Vagina (tissue), 2 donors: ENCODE results near the gene SACM1L. TPM values are rescaled to one million over a fixed set of nuclear protein-coding genes. Genes with fewer than 3 reads are reported as not detected.

Experiments
- DNase-seq, 2 donors: peaks; one replicate each; pipeline ENCODE4 v3.0.0-alpha.2; 2017; ENCODE audit errors: extremely low spot score in 2 of 2
- H3K27ac ChIP-seq: fragments of 200-600 bp; sonication (generic); one replicate; pipeline ENCODE4 v1.5.1; 2019
- H3K27me3 ChIP-seq: fragments of 200-600 bp; sonication (generic); one replicate; pipeline ENCODE4 v1.5.1; 2019
- H3K36me3 ChIP-seq, 2 donors: fragments of 200-600 bp; sonication (generic); one replicate each; pipeline ENCODE4 v1.5.1; 2017 to 2019
- H3K4me1 ChIP-seq: fragments of 200-600 bp; sonication (generic); one replicate; pipeline ENCODE4 v1.5.1; 2019
- H3K4me3 ChIP-seq, 2 donors: fragments of 200-600 bp; sonication (generic); 1 replicate in 1 of 2; 2 replicates in 1 of 2; pipeline ENCODE4 v1.5.1; 2016 to 2019
- H3K9me3 ChIP-seq: fragments of 200-600 bp; sonication (generic); one replicate; pipeline ENCODE4 v1.5.1; 2019
- CTCF ChIP-seq, 3 experiments: fragments of 450-650 bp in 2 of 3; fragments of 200-600 bp in 1 of 3; sonication (generic) in 1 of 3; IDR thresholded peaks; one replicate each; pipeline ENCODE4 v1.5.1; 2017 to 2019; ENCODE audit warnings: antibody characterized with exemption in 3 of 3, mild to moderate bottlenecking in 2 of 3, moderate library complexity in 2 of 3
- POLR2A ChIP-seq, 2 donors: fragments of 450-650 bp; IDR thresholded peaks; one replicate each; pipeline ENCODE4 v1.6.1; 2017; ENCODE audit warnings: antibody characterized with exemption in 2 of 2, mild to moderate bottlenecking in 2 of 2, moderate library complexity in 2 of 2
- POLR2AphosphoS5 ChIP-seq, 2 donors: sonication (generic); formaldehyde crosslinking; IDR thresholded peaks; one replicate each; pipeline ENCODE4 v1.9.0; 2017; ENCODE audit warnings: antibody characterized with exemption in 2 of 2, mild to moderate bottlenecking in 2 of 2, low read depth in 1 of 2; ENCODE audit not compliant: insufficient read depth in 1 of 2
- intact Hi-C: fragments of 100-400 bp; cut with DNase I; formaldehyde crosslinking; loops from one replicate; pipeline ENCODE4 v1.15.1; 2023
- total RNA-seq: library from RNA; depleted of rRNA; stranded (reverse); fragments of >200 nt; gene quantifications from one replicate; pipeline ENCODE4 v1.2.3, GENCODE V29; 2016

Gene SACM1L
- total RNA-seq, 1 donor from 2014 or later: 32.7 TPM

GRCh38 chr3:45777746-45778386, 88.7 kb downstream of the SACM1L start:
- no peak for TF ChIP-seq POLR2AphosphoS5 (IDR thresholded peaks at IDR 0.05; ENCODE audit: insufficient read depth in 1 of 2, low read depth in 1 of 2)
- no peak for TF ChIP-seq CTCF (IDR thresholded peaks at IDR 0.05)
- no peak for TF ChIP-seq POLR2A (IDR thresholded peaks at IDR 0.05)

GRCh38 chr3:45778761-45779201, 89.6 kb downstream of the SACM1L start:
- H3K9me3 ChIP-seq: no peaks in the 10 kb centered on the region
- TF ChIP-seq POLR2AphosphoS5 (IDR thresholded peaks at IDR 0.05; ENCODE audit: insufficient read depth in 1 of 2, low read depth in 1 of 2): no peak
- TF ChIP-seq POLR2A (IDR thresholded peaks at IDR 0.05): no peak
- no peak for TF ChIP-seq CTCF (IDR thresholded peaks at IDR 0.05)
- H3K36me3 ChIP-seq: no peaks in the 10 kb centered on the region
- H3K27me3 ChIP-seq: no peaks in the 10 kb centered on the region
- H3K4me1 ChIP-seq: no peaks in the 10 kb centered on the region
- H3K27ac ChIP-seq: no peak overlapping the region
- no peak overlapping the region for H3K4me3 ChIP-seq
- intact Hi-C loops: no loop called here
- DNase-seq: peak in 1 of 2 donors; percentile 82

More at GRCh38 chr3:45777746-45778386, 88.7 kb downstream of the SACM1L start:
- no peaks in the 10 kb centered on the region for H3K27me3 ChIP-seq
- H3K4me3 ChIP-seq: no peak overlapping the region
- intact Hi-C loops: no loop called here
- H3K4me1 ChIP-seq: no peaks in the 10 kb centered on the region
- peak in 1 of 2 donors; percentile 88 for DNase-seq
- no peaks in the 10 kb centered on the region for H3K9me3 ChIP-seq
- no peak overlapping the region for H3K27ac ChIP-seq
- H3K36me3 ChIP-seq: no peaks in the 10 kb centered on the region

- intact Hi-C loops: no loop called here
- H3K9me3 ChIP-seq: no peaks in the 10 kb centered on the region
- peak in 1 of 2 donors; percentile 91 for DNase-seq
Observed at GRCh38 chr3:45779746-45780735, 90.8 kb downstream of the SACM1L start.

GRCh38 chr3:45781271-45781670, 92.1 kb downstream of the SACM1L start:
- H3K4me3 ChIP-seq: no peak overlapping the region
- no peaks in the 10 kb centered on the region for H3K9me3 ChIP-seq
- no peaks in the 10 kb centered on the region for H3K36me3 ChIP-seq
- intact Hi-C loops: no loop called here
- DNase-seq: peak; percentile 22 to 85
- no peaks in the 10 kb centered on the region for H3K4me1 ChIP-seq
- TF ChIP-seq CTCF (IDR thresholded peaks at IDR 0.05) (no peak), POLR2AphosphoS5 (IDR thresholded peaks at IDR 0.05; ENCODE audit: insufficient read depth in 1 of 2, low read depth in 1 of 2) (no peak), POLR2A (IDR thresholded peaks at IDR 0.05) (no peak)
- no peaks in the 10 kb centered on the region for H3K27me3 ChIP-seq
- H3K27ac ChIP-seq: no peak overlapping the region

More at GRCh38 chr3:45779746-45780735, 90.8 kb downstream of the SACM1L start:
- Histone ChIP-seq H3K27ac (no peak overlapping the region), H3K27me3 (no peaks in the 10 kb centered on the region), H3K4me3 (no peak overlapping the region), H3K4me1 (no peaks in the 10 kb centered on the region), H3K36me3 (no peaks in the 10 kb centered on the region)
- no peak for TF ChIP-seq POLR2A (IDR thresholded peaks at IDR 0.05)
- no peak for TF ChIP-seq CTCF (IDR thresholded peaks at IDR 0.05)
- no peak for TF ChIP-seq POLR2AphosphoS5 (IDR thresholded peaks at IDR 0.05; ENCODE audit: insufficient read depth in 1 of 2, low read depth in 1 of 2)
